ENCODE results near the gene GPR84. TPM values are rescaled to one million over a fixed set of nuclear protein-coding genes. Genes with fewer than 3 reads are reported as not detected.
A peak's percentile ranks its signal among the peaks of the same experiment; 100 is the strongest.

GPR84 gene
- total and polyA plus RNA-seq, 2 of the 13 experiments (the other 11 are each of a cell fraction or from before 2014, with no cell fraction given) = not detected

DNA sequence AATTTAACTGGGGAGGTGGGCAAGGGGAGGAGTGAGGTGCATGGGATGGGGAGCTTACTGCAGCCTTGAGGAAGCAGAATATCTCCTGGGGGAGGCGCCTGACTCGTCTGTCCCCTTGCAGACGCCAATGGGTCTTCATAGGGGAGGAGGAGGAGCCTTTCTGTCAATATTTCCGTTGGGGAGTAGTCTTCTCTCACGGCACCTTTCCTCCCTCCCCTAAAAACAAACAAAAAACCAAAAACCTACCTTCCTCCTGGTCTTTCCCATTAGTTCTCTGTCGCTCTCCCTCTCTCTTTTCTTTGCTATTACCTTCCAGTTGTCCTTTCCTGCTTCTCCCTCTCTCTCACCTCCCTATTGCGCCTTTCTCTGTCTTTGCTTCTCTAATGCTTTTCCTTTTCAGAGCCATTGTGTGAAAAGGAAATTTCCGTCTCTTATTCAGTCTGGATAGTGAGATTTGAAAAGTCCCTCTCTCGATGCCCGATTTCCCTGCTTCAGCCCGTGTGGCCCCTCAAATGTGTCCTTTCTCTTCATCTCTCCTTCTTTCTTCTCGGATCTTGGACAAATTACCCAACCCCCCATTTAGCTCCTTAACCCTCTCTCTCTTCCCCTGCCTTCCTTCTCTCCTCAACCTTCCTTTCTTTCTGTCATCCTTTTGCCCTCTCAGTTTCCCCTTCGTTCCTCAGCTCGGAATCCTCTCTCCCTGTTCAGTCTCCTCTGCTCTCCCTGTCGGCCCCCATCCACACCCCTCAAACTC, 5.9 kb downstream of the GPR84 start:
- H3K9ac ChIP-seq (ENCODE audit: insufficient read depth, low read depth, low read length) = peak overlapping the region; percentile 66
- H4K20me1 ChIP-seq (ENCODE audit: insufficient read depth, low read length) = no peaks in the 10 kb centered on the region
- no peak for ATAC-seq
- no peaks in the 10 kb centered on the region for H3K9me3 ChIP-seq (ENCODE audit: low read length)
- H3K79me2 ChIP-seq (ENCODE audit: insufficient read depth, low read length) = no peaks in the 10 kb centered on the region
- ChIA-PET POLR2A (interaction anchor here (0.6 to 4.4 kb wide), 21 partner anchors 10 to 172 kb away, joined by 3 to 53 read pairs (median 5); partner anchors contain the start of genes CBX5, COPZ1, HNRNPA1 and NFE2), CTCF (ENCODE audit: low intra/inter-chr PET ratio, low total read pairs) (interaction anchor here (3.5 kb wide), 1 partner anchor 107 kb away, joined by 40 read pairs; no protein-coding TSS in a partner anchor)
- TSS peak; percentile 70 for BruUV-seq (replicated peaks)
- no peaks in the 10 kb centered on the region for H3K36me3 ChIP-seq (replicated peaks in 1 of 2; ENCODE audit: control insufficient read depth in 1 of 2, insufficient read depth in 2 of 2, low read length in 2 of 2)
- H3K27ac ChIP-seq (ENCODE audit: extremely low read length, insufficient read depth, low read length) = peak overlapping the region; percentile 42
- WGBS (ENCODE audit: low lambda C conversion rate) = 8% methylated on average over 15 of the region's 15 CpGs
- no peaks in the 10 kb centered on the region; a peak in 1 of 5 replicates for H3K27me3 ChIP-seq (ENCODE audit: control insufficient read depth in 1 of 2, insufficient read depth in 2 of 2, low read length in 2 of 2)
- intact Hi-C loops (cut with micrococcal nuclease; ENCODE audit: unreplicated experiment) (loop anchor here (2.0 kb wide), 2 partner anchors 22 to 34 kb away; partner anchors contain the start of gene COPZ1), in situ Hi-C loops (cut with HindIII; ENCODE audit: extremely low pct_ligation_motif_present, low pct_unique_long_range_greater_than_20kb) (no loop called here)
- TF ChIP-seq, protein P1, sequence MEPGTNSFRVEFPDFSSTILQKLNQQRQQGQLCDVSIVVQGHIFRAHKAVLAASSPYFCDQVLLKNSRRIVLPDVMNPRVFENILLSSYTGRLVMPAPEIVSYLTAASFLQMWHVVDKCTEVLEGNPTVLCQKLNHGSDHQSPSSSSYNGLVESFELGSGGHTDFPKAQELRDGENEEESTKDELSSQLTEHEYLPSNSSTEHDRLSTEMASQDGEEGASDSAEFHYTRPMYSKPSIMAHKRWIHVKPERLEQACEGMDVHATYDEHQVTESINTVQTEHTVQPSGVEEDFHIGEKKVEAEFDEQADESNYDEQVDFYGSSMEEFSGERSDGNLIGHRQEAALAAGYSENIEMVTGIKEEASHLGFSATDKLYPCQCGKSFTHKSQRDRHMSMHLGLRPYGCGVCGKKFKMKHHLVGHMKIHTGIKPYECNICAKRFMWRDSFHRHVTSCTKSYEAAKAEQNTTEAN (CRISPR knock-in tag; conservative IDR thresholded peaks at IDR 0.05) = no peak
- TF ChIP-seq, protein P2, sequence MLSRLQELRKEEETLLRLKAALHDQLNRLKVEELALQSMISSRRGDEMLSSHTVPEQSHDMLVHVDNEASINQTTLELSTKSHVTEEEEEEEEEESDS (CRISPR knock-in tag; IDR thresholded peaks at IDR 0.05; ENCODE audit: borderline replicate concordance) = no peak
- TF ChIP-seq, protein P3, sequence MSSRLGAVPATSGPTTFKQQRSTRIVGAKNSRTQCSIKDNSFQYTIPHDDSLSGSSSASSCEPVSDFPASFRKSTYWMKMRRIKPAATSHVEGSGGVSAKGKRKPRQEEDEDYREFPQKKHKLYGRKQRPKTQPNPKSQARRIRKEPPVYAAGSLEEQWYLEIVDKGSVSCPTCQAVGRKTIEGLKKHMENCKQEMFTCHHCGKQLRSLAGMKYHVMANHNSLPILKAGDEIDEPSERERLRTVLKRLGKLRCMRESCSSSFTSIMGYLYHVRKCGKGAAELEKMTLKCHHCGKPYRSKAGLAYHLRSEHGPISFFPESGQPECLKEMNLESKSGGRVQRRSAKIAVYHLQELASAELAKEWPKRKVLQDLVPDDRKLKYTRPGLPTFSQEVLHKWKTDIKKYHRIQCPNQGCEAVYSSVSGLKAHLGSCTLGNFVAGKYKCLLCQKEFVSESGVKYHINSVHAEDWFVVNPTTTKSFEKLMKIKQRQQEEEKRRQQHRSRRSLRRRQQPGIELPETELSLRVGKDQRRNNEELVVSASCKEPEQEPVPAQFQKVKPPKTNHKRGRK (CRISPR knock-in tag; IDR thresholded peaks at IDR 0.05) = peak; percentile 94
- TF ChIP-seq ARNT2 (CRISPR knock-in tag; IDR thresholded peaks at IDR 0.05; ENCODE audit: low read depth) (0 out of 2 replicates have a peak, but pooled peaks have one; percentile 15), CBX1 (IDR thresholded peaks at IDR 0.05; ENCODE audit: low read depth) (peak; percentile 6), ASH2L (IDR thresholded peaks at IDR 0.05; ENCODE audit: insufficient read length, low read depth, low read length) (peak; percentile 16)
- TF ChIP-seq, protein P4, sequence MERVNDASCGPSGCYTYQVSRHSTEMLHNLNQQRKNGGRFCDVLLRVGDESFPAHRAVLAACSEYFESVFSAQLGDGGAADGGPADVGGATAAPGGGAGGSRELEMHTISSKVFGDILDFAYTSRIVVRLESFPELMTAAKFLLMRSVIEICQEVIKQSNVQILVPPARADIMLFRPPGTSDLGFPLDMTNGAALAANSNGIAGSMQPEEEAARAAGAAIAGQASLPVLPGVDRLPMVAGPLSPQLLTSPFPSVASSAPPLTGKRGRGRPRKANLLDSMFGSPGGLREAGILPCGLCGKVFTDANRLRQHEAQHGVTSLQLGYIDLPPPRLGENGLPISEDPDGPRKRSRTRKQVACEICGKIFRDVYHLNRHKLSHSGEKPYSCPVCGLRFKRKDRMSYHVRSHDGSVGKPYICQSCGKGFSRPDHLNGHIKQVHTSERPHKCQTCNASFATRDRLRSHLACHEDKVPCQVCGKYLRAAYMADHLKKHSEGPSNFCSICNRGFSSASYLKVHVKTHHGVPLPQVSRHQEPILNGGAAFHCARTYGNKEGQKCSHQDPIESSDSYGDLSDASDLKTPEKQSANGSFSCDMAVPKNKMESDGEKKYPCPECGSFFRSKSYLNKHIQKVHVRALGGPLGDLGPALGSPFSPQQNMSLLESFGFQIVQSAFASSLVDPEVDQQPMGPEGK (CRISPR knock-in tag; IDR thresholded peaks at IDR 0.05) = peak; percentile 69
- no peak for DNase-seq (ENCODE audit: low spot score)
- peak overlapping the region; percentile 75 to 81 (median 78) for H3K4me3 ChIP-seq (replicated peaks in 1 of 3; ENCODE audit: insufficient read depth in 1 of 3, low read depth in 2 of 3, low read length in 3 of 3)
- H3K4me2 ChIP-seq (ENCODE audit: low read depth, low read length) = peak overlapping the region; percentile 82
- peaks cover 49% of the 10 kb centered on the region for H3K4me1 ChIP-seq (ENCODE audit: insufficient read depth, low read length)
- peak; percentile 50 for FAIRE-seq
- H2AFZ ChIP-seq (ENCODE audit: low read length) = peak overlapping the region; percentile 90
